NCI-H1417 (cell line): ENCODE data around the gene ZNF202.
"Not testable (repeated sequence)": the region's sequence is repeated elsewhere in the genome, so short reads cannot be mapped to it uniquely, and the experiment has no call there.

Experiments used
- DNase-seq, 3 experiments: peaks; one replicate each; lab custom pipeline; 2025; lab: John Stamatoyannopoulos, UW

Gene ZNF202

GRCh38 chr11:123741159-123742030 lies at the start of gene ZNF202:
Gene ZNF202, minus strand, starts transcription at chr11:123741660. Its CDS starts 10,772 bp downstream, at chr11:123730888.
- peak; percentile 90 to 95 (median 92) for DNase-seq

GRCh38 chr11:123783536-123783935 lies 42.1 kb upstream of the ZNF202 start:
- DNase-seq, result peak in 1 of 3 experiments; percentile 6

- no peak for DNase-seq
Observed at GRCh38 chr11:123778511-123778910, 37.1 kb upstream of the ZNF202 start.

GRCh38 chr11:123775715-123776549 lies 34.5 kb upstream of the ZNF202 start:
- DNase-seq, result no peak

- DNase-seq, result no peak
Observed at GRCh38 chr11:123775289-123775688, 33.8 kb upstream of the ZNF202 start.

GRCh38 chr11:123773959-123774358 lies 32.5 kb upstream of the ZNF202 start:
- no peak for DNase-seq

GRCh38 chr11:123773026-123773425 lies 31.6 kb upstream of the ZNF202 start:
- DNase-seq, result no peak

GRCh38 chr11:123771664-123772063 lies 30.2 kb upstream of the ZNF202 start:
- DNase-seq, result no peak

GRCh38 chr11:123770712-123771111 lies 29.3 kb upstream of the ZNF202 start:
- no peak for DNase-seq

GRCh38 chr11:123765601-123766000 lies 24.1 kb upstream of the ZNF202 start:
- no peak for DNase-seq

- no peak for DNase-seq
Observed at GRCh38 chr11:123762422-123762821, 21.0 kb upstream of the ZNF202 start.

GRCh38 chr11:123760894-123761293 lies 19.4 kb upstream of the ZNF202 start:
- DNase-seq, result no peak

GRCh38 chr11:123757976-123758375 lies 16.5 kb upstream of the ZNF202 start:
- DNase-seq, result no peak

GRCh38 chr11:123755813-123756212 lies 14.4 kb upstream of the ZNF202 start:
- DNase-seq, result no peak

- DNase-seq, result no peak
Observed at GRCh38 chr11:123755344-123755743, 13.9 kb upstream of the ZNF202 start.

- DNase-seq, result no peak
Observed at GRCh38 chr11:123754101-123754568, 12.7 kb upstream of the ZNF202 start, which contains the start of gene OR6X1. Gene OR6X1, minus strand, starts transcription at chr11:123754518. Its CDS starts 0 bp downstream, at chr11:123754518.

- no peak for DNase-seq
Observed at GRCh38 chr11:123753110-123753509, 11.7 kb upstream of the ZNF202 start.

GRCh38 chr11:123751781-123752180 lies 10.3 kb upstream of the ZNF202 start:
- DNase-seq, result no peak

- not testable (repeated sequence) for DNase-seq
Observed at GRCh38 chr11:123748349-123748748, 6.9 kb upstream of the ZNF202 start.

- no peak for DNase-seq
Observed at GRCh38 chr11:123745764-123746451, 4.4 kb upstream of the ZNF202 start.

- DNase-seq, result no peak
Observed at GRCh38 chr11:123742724-123743120, 1.3 kb upstream of the ZNF202 start.
